Activated gamma-delta T cell treated with Interleukin-2 at 50 U/mL for 16 hours (primary cell): ENCODE measurements around the gene ABHD6.
"Not testable (repeated sequence)": the region's sequence is repeated elsewhere in the genome, so short reads cannot be mapped to it uniquely, and the experiment has no call there.

ENCODE experiments used
- DNase-seq: peaks from one replicate; pipeline ENCODE4 v3.0.0-alpha.2; 2020

Gene ABHD6

GRCh38 chr3:58237238-58237940 lies at the start of gene ABHD6:
Gene ABHD6, plus strand, starts transcription at chr3:58237792. Its CDS starts 18,795 bp downstream, at chr3:58256587.
- peak; percentile 77 for DNase-seq

GRCh38 chr3:58188173-58188564 lies 49.4 kb upstream of the ABHD6 start:
- no peak for DNase-seq

DNA sequence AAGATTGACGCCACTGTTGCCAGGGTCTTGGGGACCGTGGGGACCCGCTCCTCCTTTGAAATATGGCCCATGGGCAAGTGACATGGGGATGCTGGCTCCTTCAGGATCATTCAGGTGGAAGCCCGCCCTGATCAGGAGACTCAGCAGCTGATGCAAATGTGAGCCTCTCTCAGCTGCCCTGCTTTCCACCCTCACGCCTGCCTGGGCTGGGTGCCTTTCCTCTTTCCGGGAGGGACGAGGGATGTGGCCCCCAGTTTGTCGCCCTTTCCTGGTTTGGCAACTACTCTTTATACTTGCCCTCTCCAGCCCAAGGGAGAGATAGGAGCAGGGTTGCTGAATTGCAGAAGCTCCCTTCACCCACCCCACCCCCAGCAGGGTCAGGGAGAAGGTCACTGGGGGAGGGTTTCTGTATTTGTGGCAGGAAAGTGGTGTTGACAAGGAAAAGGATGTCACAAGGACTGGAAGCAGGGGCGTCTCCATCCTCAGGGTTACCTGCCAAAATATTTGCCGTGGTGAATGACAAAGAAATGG lies 48.6 kb upstream of the ABHD6 start:
- no peak for DNase-seq

- no peak for DNase-seq
These were observed 47.9 kb upstream of the ABHD6 start for GRCh38 chr3:58189691-58190090.

DNA sequence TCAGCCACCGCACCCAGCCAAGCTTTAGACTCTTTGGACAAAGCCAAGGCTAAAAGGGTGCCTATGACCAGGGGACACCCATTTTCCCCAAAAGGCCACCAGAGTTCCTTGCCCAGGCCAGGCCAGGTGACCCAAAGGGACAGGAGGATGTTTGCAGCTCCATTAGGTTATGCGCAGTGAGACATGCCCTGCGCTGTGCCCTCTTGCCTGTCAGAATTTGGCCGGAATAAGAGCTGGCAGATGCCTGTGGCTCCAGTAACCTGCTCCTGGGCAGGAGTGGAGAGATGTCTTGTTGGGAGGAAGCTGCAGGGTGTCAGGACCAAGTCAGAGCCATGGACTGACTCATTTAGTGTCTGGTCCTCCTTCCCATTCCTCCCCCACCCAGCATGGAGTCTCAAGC lies 47.3 kb upstream of the ABHD6 start:
- no peak for DNase-seq

DNA sequence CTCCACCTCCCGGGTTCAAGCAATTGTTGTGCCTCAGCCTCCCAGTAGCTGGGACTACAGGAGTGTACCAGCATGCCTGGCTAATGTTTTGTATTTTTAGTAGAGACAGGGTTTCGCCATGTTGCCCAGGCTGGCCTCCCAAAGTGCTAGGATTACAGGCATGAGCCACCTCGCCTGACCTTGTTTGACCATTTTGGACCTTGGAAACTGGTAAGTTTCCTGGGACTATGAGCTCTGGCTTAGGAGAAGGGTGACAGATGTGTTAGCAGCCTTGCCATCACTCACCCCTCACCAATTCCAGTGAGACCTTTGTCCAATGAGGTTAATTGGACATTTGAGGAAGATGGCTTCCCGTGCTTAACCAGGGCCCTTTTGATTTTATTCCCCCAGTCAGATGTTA lies 46.7 kb upstream of the ABHD6 start:
- no peak for DNase-seq

DNA sequence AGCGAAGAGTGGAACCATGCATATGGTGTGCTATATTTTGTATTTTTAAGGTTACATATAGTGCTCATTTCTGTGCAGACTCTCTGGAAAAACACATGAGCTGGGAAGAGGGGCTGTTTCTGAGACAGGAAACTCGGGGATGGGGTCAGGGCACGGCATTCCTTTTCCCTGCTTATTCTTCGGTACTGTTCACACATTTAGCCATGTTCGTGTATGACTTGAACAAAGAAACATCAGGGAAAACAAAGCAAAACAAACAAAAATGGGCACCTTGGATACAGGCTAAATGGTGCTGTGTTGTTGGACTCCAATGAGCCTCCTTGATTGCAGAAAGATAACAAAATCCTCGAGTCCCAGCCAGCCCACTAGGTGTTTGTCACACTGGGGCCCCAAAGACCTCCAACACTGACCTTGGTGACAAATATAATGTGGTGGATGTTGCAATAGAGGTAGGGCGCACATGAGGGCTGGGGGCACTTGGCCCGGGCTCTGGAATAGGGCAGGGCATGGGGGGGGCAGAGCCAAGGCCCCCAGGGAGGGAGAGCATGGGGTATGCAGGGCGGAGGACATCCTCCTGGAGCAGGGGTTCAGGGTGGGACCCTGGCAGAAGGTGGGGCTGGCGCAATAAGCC lies 46.1 kb upstream of the ABHD6 start:
- no peak for DNase-seq

DNA sequence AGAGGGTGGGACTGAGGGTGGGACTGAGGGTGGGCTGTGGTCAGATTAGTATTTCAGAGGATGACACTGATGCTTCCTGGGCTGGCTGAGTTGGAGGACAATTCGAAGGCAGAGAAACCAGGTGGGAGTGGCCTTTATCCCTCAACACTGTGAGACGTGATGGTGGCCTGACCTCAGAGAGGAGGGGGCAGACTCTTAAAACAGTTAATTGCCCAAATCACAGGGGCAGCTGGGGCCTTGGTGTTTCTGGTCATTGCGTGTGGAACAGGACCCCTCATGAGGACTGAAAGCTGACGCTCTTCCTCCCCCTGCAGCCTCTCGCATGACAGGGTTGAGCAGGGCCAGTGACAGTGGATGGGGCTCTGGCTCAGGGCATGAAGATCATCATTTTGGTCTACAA lies 45.5 kb upstream of the ABHD6 start:
- DNase-seq = no peak

- DNase-seq = no peak
These were observed 43.7 kb upstream of the ABHD6 start for GRCh38 chr3:58193682-58194407.

DNA sequence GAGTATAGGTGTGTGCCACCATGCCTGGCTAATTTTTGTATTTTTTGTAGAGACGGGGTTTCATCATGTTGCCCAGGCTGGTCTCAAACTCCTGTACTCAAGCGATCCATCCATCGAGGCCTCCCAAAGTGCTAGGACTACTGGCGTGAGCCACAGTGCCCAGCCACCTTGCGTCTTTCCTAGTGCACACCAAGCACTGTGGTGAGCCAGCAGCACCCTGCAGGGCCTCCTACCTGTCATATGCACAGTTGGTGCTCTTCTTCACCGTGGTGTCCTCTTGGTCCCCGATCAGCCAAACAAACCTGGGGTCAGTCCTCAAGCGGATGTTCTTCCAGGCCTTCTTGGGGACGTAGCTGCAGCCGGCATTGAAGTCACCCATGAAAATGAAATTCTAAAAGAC lies 40.0 kb upstream of the ABHD6 start:
- no peak for DNase-seq

DNA sequence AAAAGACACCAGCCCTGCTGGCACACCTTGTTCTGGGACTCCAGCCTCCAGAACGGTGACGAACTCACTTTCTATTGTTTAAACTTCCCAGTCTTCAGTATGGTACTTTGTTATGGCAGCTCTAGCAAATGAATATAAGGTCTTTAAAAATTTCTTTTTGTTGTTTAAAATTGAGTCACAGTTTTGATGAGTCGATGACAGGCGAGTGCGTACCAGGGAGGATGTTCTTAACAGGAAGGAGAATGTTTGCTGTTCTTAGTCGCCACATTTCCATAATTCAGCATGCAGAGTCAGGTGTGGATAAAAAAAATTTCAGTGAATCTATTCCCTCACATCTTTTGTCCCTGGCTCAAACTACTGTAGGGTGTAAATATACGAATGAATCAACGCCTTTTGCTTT lies 39.2 kb upstream of the ABHD6 start:
- DNase-seq = no peak

DNA sequence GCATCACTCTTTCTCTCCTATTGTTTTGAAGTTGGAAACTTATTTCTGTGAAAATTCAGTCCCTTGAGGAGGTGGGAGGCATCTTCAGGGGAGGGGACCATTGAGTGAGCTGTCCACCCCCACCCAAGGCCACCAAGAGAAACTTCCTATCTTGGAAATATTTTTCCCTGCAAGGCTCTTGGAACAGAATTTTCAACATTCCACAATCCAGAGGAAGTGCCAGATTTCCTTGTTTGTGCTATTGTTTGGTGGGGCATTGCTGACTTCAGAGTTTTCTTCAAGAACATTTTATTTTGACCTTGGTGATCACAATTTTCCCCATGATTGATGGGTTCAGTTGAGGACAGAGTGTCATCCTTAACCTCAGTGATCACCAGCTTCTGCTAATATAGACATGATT lies 38.8 kb upstream of the ABHD6 start:
- DNase-seq = no peak

DNA sequence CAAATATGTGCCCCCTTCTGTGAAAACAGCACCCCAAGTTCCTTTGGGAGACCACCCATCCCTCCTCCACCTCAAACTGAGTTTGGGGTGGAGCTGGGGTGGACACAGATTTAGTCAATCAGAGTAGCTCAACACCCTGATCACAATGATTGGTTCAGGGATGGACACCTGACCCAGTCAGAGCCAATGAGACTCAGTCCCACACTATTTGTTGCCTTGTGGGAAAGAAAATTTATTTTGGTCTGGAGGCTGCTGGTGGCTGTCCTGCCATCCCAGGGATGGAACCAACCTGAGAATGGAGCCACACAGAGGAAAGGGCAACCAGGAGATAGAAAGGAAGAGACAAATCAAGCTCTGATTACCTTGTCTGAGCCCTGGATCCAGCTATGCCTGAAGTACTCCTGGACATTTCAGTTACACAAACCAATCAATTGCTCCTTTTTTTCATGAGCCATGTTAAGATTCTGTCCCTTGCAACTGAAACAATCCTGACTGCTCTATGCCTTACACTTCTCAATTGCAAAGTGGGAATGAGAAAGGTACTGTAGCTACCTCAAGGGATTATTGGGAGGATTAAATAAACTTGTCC lies 37.4 kb upstream of the ABHD6 start:
- DNase-seq = no peak

DNA sequence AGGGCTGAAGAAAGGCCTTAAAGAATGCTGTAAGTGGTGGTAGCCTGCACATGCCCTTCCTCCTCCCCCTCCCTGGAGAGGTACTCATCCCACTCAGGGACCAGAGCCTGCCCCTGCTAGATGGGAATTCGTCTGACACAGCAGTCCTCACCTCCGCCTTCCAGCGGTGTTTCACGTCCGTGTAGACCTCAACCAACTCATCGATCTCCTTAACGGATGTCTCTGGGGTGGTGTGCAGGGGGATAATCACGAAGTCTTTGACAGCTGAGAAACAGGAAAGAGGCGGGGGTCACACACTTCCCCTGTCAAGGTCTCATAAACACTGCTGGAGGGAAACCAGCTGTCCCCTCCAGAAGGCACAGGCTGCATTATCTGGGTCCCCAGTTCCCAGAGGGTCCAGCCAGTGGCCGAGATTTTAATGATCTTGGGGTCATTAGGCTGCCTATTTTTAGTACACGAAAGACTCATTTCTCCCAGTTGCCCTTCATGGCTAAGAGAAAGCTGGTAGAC lies 36.7 kb upstream of the ABHD6 start:
- DNase-seq = no peak

DNA sequence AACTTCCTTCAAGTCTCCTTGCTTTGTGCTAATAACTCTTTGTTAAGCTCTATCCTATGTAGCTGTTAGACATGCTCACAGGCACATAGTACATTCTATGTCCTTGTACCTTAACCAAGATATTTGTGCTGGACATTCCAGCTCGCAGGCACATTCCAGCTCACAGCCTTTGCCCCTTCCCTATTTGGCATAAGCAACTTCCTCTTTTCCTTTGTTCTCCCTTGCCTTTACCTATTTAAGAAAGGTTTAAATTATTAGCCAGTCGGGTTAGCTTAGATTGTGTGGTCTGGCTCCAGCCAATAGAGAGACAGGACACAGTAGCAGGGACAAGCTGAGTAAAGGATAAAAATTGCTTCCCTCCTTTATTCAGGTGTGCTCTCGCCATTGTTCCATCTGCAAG lies 36.1 kb upstream of the ABHD6 start:
- not testable (repeated sequence) for DNase-seq

- DNase-seq = no peak
These were observed 34.7 kb upstream of the ABHD6 start for GRCh38 chr3:58202917-58203360.

GRCh38 chr3:58203541-58203940 lies 34.1 kb upstream of the ABHD6 start:
- DNase-seq = no peak

DNA sequence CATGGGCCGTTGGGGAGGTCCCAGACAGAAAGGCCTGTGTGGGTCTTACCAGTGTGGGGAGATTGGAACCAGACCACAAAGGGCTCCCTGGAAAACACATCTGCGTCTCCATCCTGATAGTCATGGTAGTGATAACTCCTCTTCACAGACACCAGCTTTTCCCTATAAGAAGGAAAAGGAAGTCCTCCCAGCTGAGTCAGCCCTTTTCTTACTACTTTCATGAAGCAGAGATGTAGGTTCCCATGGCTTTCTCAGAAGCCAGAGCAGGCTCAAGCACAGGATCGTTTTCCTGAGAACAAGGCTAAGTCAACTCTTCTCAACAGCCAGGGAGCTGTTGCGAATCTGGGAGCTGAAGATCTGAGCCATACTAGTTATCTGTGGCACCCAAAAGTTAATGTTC lies 32.9 kb upstream of the ABHD6 start:
- no peak for DNase-seq

DNA sequence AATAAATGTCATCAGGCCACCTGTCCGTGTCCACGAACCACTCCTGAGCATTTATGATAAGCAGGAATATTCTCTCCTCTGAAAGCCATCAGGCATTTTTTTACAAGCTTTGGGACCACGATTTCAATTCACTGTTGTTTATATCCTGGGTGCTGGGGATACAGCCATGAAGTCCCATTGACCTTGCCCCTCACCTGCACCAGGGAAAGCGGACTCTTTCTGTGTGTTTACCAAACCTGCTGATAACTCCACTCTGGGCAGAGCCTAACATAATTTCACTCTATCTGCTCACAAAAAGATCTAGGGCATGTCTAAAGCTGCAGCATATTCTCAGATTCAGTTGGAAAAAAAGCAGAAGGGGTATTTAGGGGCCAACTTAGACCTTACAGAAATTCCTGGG lies 31.6 kb upstream of the ABHD6 start:
- no peak for DNase-seq

DNA sequence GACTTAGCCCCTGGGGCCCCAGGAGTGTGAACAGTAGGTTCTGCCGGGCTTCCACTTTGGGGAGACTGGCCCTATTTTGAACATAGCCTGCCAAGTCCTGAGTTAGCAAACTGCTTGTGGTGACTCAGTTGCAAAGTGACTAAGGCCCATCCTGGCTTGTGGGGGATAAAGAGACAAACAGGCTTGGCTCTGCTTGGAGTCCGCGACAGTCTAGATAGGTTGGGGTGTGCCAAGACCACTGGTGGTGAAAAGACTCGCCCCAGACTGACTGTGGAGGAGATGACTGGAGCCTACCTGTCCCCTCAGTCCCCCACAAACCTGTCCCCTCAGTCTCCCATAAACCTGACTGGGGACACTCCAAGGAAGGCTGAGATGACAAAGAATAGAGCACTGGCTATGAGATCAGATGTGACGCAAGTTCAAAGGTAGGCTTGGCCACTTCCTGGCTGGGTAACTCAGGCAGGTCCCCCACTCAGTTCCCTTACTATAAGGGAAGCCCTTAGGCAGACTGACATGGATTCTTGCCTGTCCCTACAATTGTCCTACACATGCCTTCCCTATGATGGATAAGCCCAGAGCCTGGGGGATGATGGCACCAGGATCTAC lies 31.1 kb upstream of the ABHD6 start:
- no peak for DNase-seq

DNA sequence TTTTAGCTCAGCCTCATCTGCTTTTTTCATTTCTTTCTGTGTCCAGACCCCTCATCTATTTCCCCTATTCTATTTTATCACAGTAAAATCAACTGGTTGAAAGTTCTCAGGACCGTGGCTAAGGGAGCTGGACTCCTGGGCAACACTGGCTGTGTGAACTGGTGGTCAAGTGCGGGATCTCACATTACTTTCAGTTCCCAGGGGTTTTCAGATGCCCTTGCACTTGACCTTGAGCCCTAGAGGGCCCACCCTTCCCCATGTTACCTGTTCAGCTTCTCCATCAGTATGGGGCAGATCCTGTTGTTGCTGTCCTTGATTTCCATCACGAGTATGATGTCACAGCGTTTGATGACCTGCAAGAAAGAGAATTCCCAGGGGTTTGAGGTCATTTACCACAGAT lies 29.6 kb upstream of the ABHD6 start:
- no peak for DNase-seq

- DNase-seq = no peak
These were observed 27.7 kb upstream of the ABHD6 start for GRCh38 chr3:58209933-58210332.
